H9 (cell line): ENCODE measurements around the gene SPTA1. TPM values are rescaled to one million over a fixed set of nuclear protein-coding genes. Genes with fewer than 3 reads are reported as not detected.

Source experiments
- DNase-seq: peaks from one replicate; pipeline ENCODE4 v3.0.0-alpha.2; 2017
- H2AFZ ChIP-seq: one replicate; pipeline ENCODE4 v1.6.1; 2013; ENCODE audit warnings: mild to moderate bottlenecking, low read length, control low read depth, moderate library complexity
- H2AK5ac ChIP-seq: 2 replicates; pipeline ENCODE4 v1.6.1; 2013; ENCODE audit warnings: low read length, control low read depth, mixed read lengths; ENCODE audit not compliant: insufficient read length
- H2BK120ac ChIP-seq: one replicate; pipeline ENCODE4 v1.6.1; 2013; ENCODE audit warnings: low read depth, mild to moderate bottlenecking, low read length, control low read depth, inconsistent platforms; ENCODE audit not compliant: poor library complexity, severe bottlenecking
- H2BK12ac ChIP-seq: 2 replicates; pipeline ENCODE4 v1.6.1; 2013; ENCODE audit warnings: low read length, control low read depth, mixed read lengths, low read depth; ENCODE audit not compliant: insufficient read length
- H2BK15ac ChIP-seq: 2 replicates; pipeline ENCODE4 v1.6.1; 2013; ENCODE audit warnings: low read depth, low read length, control low read depth
- H2BK20ac ChIP-seq: one replicate; pipeline ENCODE4 v1.6.1; 2013; ENCODE audit warnings: low read depth, mild to moderate bottlenecking, low read length, control low read depth, inconsistent platforms; ENCODE audit not compliant: poor library complexity, severe bottlenecking
- H2BK5ac ChIP-seq: 2 replicates; pipeline ENCODE4 v1.6.1; 2013; ENCODE audit warnings: low read length, control low read depth, mixed read lengths; ENCODE audit not compliant: insufficient read length
- H3K14ac ChIP-seq: 2 replicates; pipeline ENCODE4 v1.6.1; 2013; ENCODE audit warnings: low read length, control low read depth; ENCODE audit not compliant: insufficient read depth
- H3K18ac ChIP-seq: 2 replicates; pipeline ENCODE4 v1.6.1; 2013; ENCODE audit warnings: low read depth, mild to moderate bottlenecking, mixed read lengths, low read length, control low read depth; ENCODE audit not compliant: insufficient read length
- H3K23ac ChIP-seq: 2 replicates; pipeline ENCODE4 v1.6.1; 2013; ENCODE audit warnings: low read length, control low read depth, mixed read lengths, low read depth; ENCODE audit not compliant: insufficient read length
- H3K23me2 ChIP-seq: 2 replicates; pipeline ENCODE4 v1.6.1; 2013; ENCODE audit warnings: low read depth, mild to moderate bottlenecking, mixed read lengths, low read length, control low read depth; ENCODE audit not compliant: insufficient read length, poor library complexity, severe bottlenecking
- H3K27ac ChIP-seq: 2 replicates; pipeline ENCODE4 v1.5.1; 2013; ENCODE audit warnings: low read length, control low read depth, mixed read lengths, low read depth; ENCODE audit not compliant: insufficient read length
- H3K27me3 ChIP-seq: 2 replicates; pipeline ENCODE4 v1.6.1; 2013; ENCODE audit warnings: low read length, control low read depth, inconsistent platforms; ENCODE audit not compliant: insufficient read depth
- H3K4ac ChIP-seq: 2 replicates; pipeline ENCODE4 v1.6.1; 2013; ENCODE audit warnings: low read depth, mild to moderate bottlenecking, control low read depth, inconsistent platforms, low read length, moderate library complexity
- H3K4me1 ChIP-seq: 2 replicates; pipeline ENCODE4 v1.6.1; 2013; ENCODE audit warnings: low read length, control low read depth, inconsistent platforms; ENCODE audit not compliant: insufficient read depth
- H3K4me2 ChIP-seq: 2 replicates; pipeline ENCODE4 v1.6.1; 2013; ENCODE audit warnings: low read length, control low read depth, mixed read lengths; ENCODE audit not compliant: insufficient read length, insufficient read depth
- H3K56ac ChIP-seq: 2 replicates; pipeline ENCODE4 v1.6.1; 2013; ENCODE audit warnings: low read depth, mild to moderate bottlenecking, mixed read lengths, low read length, control low read depth; ENCODE audit not compliant: insufficient read length
- H3K79me1 ChIP-seq: 2 replicates; pipeline ENCODE4 v1.6.1; 2013; ENCODE audit warnings: low read depth, mild to moderate bottlenecking, moderate library complexity, low read length, control low read depth, inconsistent platforms; ENCODE audit not compliant: insufficient read depth, poor library complexity, severe bottlenecking
- H3K79me2 ChIP-seq: 2 replicates; pipeline ENCODE4 v1.6.1; 2013; ENCODE audit warnings: low read length, control low read depth, inconsistent platforms; ENCODE audit not compliant: insufficient read depth
- H3K9ac ChIP-seq: 2 replicates; pipeline ENCODE4 v1.6.1; 2013; ENCODE audit warnings: low read length, control low read depth, mixed read lengths; ENCODE audit not compliant: insufficient read length; ENCODE audit errors: extremely low read depth
- H3K9me3 ChIP-seq: one replicate; pipeline ENCODE4 v1.6.1; 2013; ENCODE audit warnings: low read depth, low read length, inconsistent platforms; ENCODE audit not compliant: control insufficient read depth
- H3T11ph ChIP-seq: one replicate; pipeline ENCODE4 v1.6.1; 2013; ENCODE audit warnings: mild to moderate bottlenecking, low read length, control low read depth, inconsistent platforms
- H4K20me1 ChIP-seq: one replicate; pipeline ENCODE4 v1.6.1; 2013; ENCODE audit not compliant: control insufficient read depth, insufficient read length, insufficient read depth
- H4K5ac ChIP-seq: 2 replicates; pipeline ENCODE4 v1.6.1; 2013; ENCODE audit warnings: low read depth, mild to moderate bottlenecking, mixed read lengths, low read length, control low read depth; ENCODE audit not compliant: insufficient read length
- H4K8ac ChIP-seq: replicated peaks from 2 replicates; pipeline ENCODE4 v1.6.1; 2013; ENCODE audit warnings: low read length, control low read depth, mixed read lengths, low read depth; ENCODE audit not compliant: insufficient read length
- H4K91ac ChIP-seq: 2 replicates; pipeline ENCODE4 v1.6.1; 2013; ENCODE audit warnings: low read depth, mild to moderate bottlenecking, moderate library complexity, mixed read lengths, low read length, control low read depth; ENCODE audit not compliant: insufficient read length
- H3K27ac Mint-ChIP-seq, 3 experiments: 2 replicates in 2 of 3; 3 replicates in 1 of 3; pipeline ENCODE4 v1.8.0; 2020 to 2021; ENCODE audit warnings: mixed read lengths in 3 of 3, mild to moderate bottlenecking in 1 of 3, moderate library complexity in 1 of 3
- H3K27me3 Mint-ChIP-seq: 2 replicates; pipeline ENCODE4 v1.8.0; 2021; ENCODE audit warnings: low read depth, mild to moderate bottlenecking, moderate library complexity, mixed read lengths
- H3K36me3 Mint-ChIP-seq, 3 experiments: 2 replicates in 2 of 3; 3 replicates in 1 of 3; pipeline ENCODE4 v1.8.0; 2020 to 2021; ENCODE audit warnings: low read depth in 3 of 3, mixed read lengths in 3 of 3; ENCODE audit not compliant: insufficient read depth in 1 of 3
- H3K4me1 Mint-ChIP-seq, 2 experiments: 2 replicates each; pipeline ENCODE4 v1.8.0; 2020; ENCODE audit warnings: mixed read lengths in 2 of 2
- H3K4me3 Mint-ChIP-seq, 2 experiments: 2 replicates in 1 of 2; 3 replicates in 1 of 2; pipeline ENCODE4 v1.8.0; 2020 to 2021; ENCODE audit warnings: mild to moderate bottlenecking in 2 of 2, mixed read lengths in 2 of 2, moderate library complexity in 1 of 2
- H3K9me3 Mint-ChIP-seq, 2 experiments: 2 replicates in 1 of 2; 3 replicates in 1 of 2; pipeline ENCODE4 v1.8.0; 2020; ENCODE audit warnings: mild to moderate bottlenecking in 2 of 2, mixed read lengths in 2 of 2, moderate library complexity in 1 of 2
- WGBS: extraction: QIAGEN DNeasy Blood & Tissue Kit; methylation state at CpG from one replicate; pipeline ENCODE4 v1.1.7; 2013; ENCODE audit warnings: missing lambda C conversion rate, low lambda C conversion rate, mixed read lengths; ENCODE audit not compliant: insufficient read length; ENCODE audit errors: extremely low coverage; 5-methylcytosine and 5-hydroxymethylcytosine counted together
- total RNA-seq: library from RNA; stranded (reverse); gene quantifications from 2 replicates; pipeline ENCODE4 v1.2.1, GENCODE V29; 2021
- TF ChIP-seq, protein P1 (sequence below): fragments of 200-600 bp; sonication (generic); conservative IDR thresholded peaks from 3 replicates; pipeline ENCODE4 v1.8.0; 2021; ENCODE audit warnings: antibody characterized with exemption, mild to moderate bottlenecking

The SPTA1 gene
- total RNA-seq, 1 experiment from 2014 or later, result not detected

DNA sequence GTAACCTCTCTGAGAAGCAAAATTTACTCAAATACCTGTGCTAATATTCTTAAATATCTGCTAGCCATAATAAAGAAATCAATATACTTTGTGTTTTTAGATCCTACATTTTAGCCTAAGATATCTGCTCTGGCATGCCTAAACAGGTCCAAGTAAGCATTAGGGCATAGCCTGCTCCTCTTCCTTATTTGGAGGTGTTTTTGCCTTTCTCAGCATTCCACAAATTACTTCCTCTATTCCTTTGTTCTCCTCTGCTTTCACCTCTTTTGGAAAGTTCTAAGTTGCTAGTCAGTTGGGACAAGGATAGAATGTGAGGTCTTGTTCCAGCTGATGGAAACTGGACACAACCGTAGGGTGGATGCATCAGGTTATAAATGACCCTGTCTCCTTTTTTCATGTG is 99.6 kb downstream of the SPTA1 start:
- no peak overlapping the region for H4K8ac ChIP-seq
- no CpG with 5 or more reads among the region's 1 CpG for WGBS
- H4K5ac ChIP-seq, result no peak overlapping the region
- no peak overlapping the region for H3K27ac ChIP-seq
- TF ChIP-seq, protein P1, sequence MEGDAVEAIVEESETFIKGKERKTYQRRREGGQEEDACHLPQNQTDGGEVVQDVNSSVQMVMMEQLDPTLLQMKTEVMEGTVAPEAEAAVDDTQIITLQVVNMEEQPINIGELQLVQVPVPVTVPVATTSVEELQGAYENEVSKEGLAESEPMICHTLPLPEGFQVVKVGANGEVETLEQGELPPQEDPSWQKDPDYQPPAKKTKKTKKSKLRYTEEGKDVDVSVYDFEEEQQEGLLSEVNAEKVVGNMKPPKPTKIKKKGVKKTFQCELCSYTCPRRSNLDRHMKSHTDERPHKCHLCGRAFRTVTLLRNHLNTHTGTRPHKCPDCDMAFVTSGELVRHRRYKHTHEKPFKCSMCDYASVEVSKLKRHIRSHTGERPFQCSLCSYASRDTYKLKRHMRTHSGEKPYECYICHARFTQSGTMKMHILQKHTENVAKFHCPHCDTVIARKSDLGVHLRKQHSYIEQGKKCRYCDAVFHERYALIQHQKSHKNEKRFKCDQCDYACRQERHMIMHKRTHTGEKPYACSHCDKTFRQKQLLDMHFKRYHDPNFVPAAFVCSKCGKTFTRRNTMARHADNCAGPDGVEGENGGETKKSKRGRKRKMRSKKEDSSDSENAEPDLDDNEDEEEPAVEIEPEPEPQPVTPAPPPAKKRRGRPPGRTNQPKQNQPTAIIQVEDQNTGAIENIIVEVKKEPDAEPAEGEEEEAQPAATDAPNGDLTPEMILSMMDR, result no peak
- peak overlapping the region in 1 of 3 experiments; percentile 76; a peak in 2 of 7 replicates for H3K27ac Mint-ChIP-seq
- H3K4me2 ChIP-seq, result no peak overlapping the region
- no peaks in the 10 kb centered on the region for H3K79me2 ChIP-seq
- H2BK20ac ChIP-seq, result no peak overlapping the region
- no peak overlapping the region for H3K14ac ChIP-seq
- no peak overlapping the region for H3K9ac ChIP-seq
- H3K27me3 ChIP-seq, result no peaks in the 10 kb centered on the region
- no peaks in the 10 kb centered on the region for H3K79me1 ChIP-seq
- H2BK5ac ChIP-seq, result no peak overlapping the region
- no peaks in the 10 kb centered on the region for H3K4me1 Mint-ChIP-seq
- H3K4me1 ChIP-seq, result no peaks in the 10 kb centered on the region; the same call in 1 of the 2 replicates
- no peak overlapping the region for H3K4me3 Mint-ChIP-seq
- H3K18ac ChIP-seq, result no peak overlapping the region
- H2BK12ac ChIP-seq, result no peak overlapping the region
- no peak overlapping the region for H4K91ac ChIP-seq
- H3K23ac ChIP-seq, result no peak overlapping the region
- no peaks in the 10 kb centered on the region for H4K20me1 ChIP-seq
- no peak overlapping the region for H2BK15ac ChIP-seq
- H2AK5ac ChIP-seq, result no peak overlapping the region
- H3K27me3 Mint-ChIP-seq, result no peaks in the 10 kb centered on the region
- H3K9me3 Mint-ChIP-seq, result peaks cover 10 to 11% of the 10 kb centered on the region in 2 experiments; a peak in 4 of 5 replicates
- no peak overlapping the region for H2AFZ ChIP-seq
- H3K56ac ChIP-seq, result no peak overlapping the region
- no peak overlapping the region for H3T11ph ChIP-seq
- no peak overlapping the region for H3K4ac ChIP-seq
- no peak for DNase-seq
- H3K23me2 ChIP-seq, result no peaks in the 10 kb centered on the region
- H3K9me3 ChIP-seq, result no peaks in the 10 kb centered on the region
- peaks cover 4 to 8% (median 4%) of the 10 kb centered on the region in 3 experiments; a peak in 5 of 7 replicates for H3K36me3 Mint-ChIP-seq
- no peak overlapping the region for H2BK120ac ChIP-seq
